Neural cell (in vitro differentiated cells): Measurements from ENCODE around the gene GAS7. TPM values are rescaled to one million over a fixed set of nuclear protein-coding genes. Genes with fewer than 3 reads are reported as not detected.

Source experiments
- H2AFZ ChIP-seq: fragments of 200-600, 300-800 bp; sonication (generic), shearing (Covaris generic); 2 replicates; pipeline ENCODE4 v1.6.0; 2014; ENCODE audit warnings: low read depth, mild to moderate bottlenecking, antibody characterized with exemption, low read length, moderate library complexity
- H3F3A ChIP-seq: fragments of 200-600 bp; shearing (Covaris generic); 2 replicates; pipeline ENCODE4 v1.6.1; 2016; ENCODE audit warnings: mild to moderate bottlenecking, moderate library complexity, mixed read lengths, antibody characterized with exemption, low read length; ENCODE audit not compliant: insufficient read depth, poor library complexity, severe bottlenecking
- H3K27ac ChIP-seq: fragments of 200-600, 300-800 bp; sonication (generic), shearing (Covaris generic); 2 replicates; pipeline ENCODE4 v1.5.1; 2014; ENCODE audit warnings: mild to moderate bottlenecking, low read length, moderate library complexity
- H3K27me3 ChIP-seq: fragments of 300-800, 200-600 bp; sonication (generic), shearing (Covaris generic); 2 replicates; pipeline ENCODE4 v1.6.0; 2014; ENCODE audit warnings: mild to moderate bottlenecking, low read depth, low read length, moderate library complexity; ENCODE audit not compliant: insufficient read depth
- H3K36me3 ChIP-seq: fragments of 300-800, 200-600 bp; sonication (generic), shearing (Covaris generic); 2 replicates; pipeline ENCODE4 v1.5.1; 2014; ENCODE audit warnings: mild to moderate bottlenecking, antibody characterized with exemption, low read length, moderate library complexity; ENCODE audit not compliant: insufficient read depth
- H3K4me2 ChIP-seq: fragments of 300-800, 200-600 bp; sonication (generic), shearing (Covaris generic); 2 replicates; pipeline ENCODE4 v1.6.0; 2014; ENCODE audit warnings: mild to moderate bottlenecking, low read length
- H3K4me3 ChIP-seq: fragments of 300-800, 200-600 bp; sonication (generic), shearing (Covaris generic); 2 replicates; pipeline ENCODE4 v1.5.1; 2014; ENCODE audit warnings: mild to moderate bottlenecking, low read length, moderate library complexity
- H3K79me2 ChIP-seq: fragments of 200-600 bp; shearing (Covaris generic); replicated peaks from 2 replicates; pipeline ENCODE4 v1.6.0; 2014; ENCODE audit warnings: mild to moderate bottlenecking, low read length, moderate library complexity; ENCODE audit not compliant: insufficient read depth
- H3K9ac ChIP-seq: fragments of 300-800, 200-600 bp; sonication (generic), shearing (Covaris generic); 2 replicates; pipeline ENCODE4 v1.6.1; 2016; ENCODE audit warnings: mild to moderate bottlenecking, low read length, mixed read lengths
- H3K9me2 ChIP-seq: fragments of 200-600 bp; shearing (Covaris generic); 2 replicates; pipeline ENCODE4 v1.6.1; 2016; ENCODE audit warnings: mild to moderate bottlenecking, low read length, mixed read lengths; ENCODE audit not compliant: insufficient read depth
- H3K9me3 ChIP-seq: fragments of 200-600, 300-800 bp; sonication (generic), shearing (Covaris generic); 2 replicates; pipeline ENCODE4 v1.6.1; 2016; ENCODE audit warnings: mild to moderate bottlenecking, mixed run types, low read length, moderate library complexity, mixed read lengths
- H4K20me1 ChIP-seq: fragments of 200-600 bp; shearing (Covaris generic); 2 replicates; pipeline ENCODE4 v1.6.1; 2016; ENCODE audit warnings: mild to moderate bottlenecking, mixed run types; ENCODE audit not compliant: insufficient read depth
- CTCF ChIP-seq: fragments of 450-650 bp; IDR thresholded peaks from 2 replicates; pipeline ENCODE4 v1.5.1; 2014; ENCODE audit warnings: antibody characterized with exemption, mild to moderate bottlenecking, moderate library complexity; ENCODE audit not compliant: poor library complexity, severe bottlenecking
- EP300 ChIP-seq: fragments of 450-650 bp; conservative IDR thresholded peaks from 2 replicates; pipeline ENCODE4 v1.6.1; 2014; ENCODE audit warnings: antibody characterized with exemption, mild to moderate bottlenecking, moderate library complexity; ENCODE audit not compliant: poor library complexity, severe bottlenecking
- EZH2 ChIP-seq: fragments of 200-600, 300-800 bp; shearing (Covaris generic), sonication (generic); IDR thresholded peaks from 2 replicates; pipeline ENCODE4 v1.6.1; 2014; ENCODE audit warnings: antibody characterized with exemption, low read length, borderline replicate concordance, mild to moderate bottlenecking; ENCODE audit not compliant: insufficient read depth, poor library complexity, severe bottlenecking
- MXI1 ChIP-seq: fragments of 450-650 bp; conservative IDR thresholded peaks from 2 replicates; pipeline ENCODE4 v1.6.1; 2014; ENCODE audit warnings: antibody characterized with exemption, mild to moderate bottlenecking; ENCODE audit not compliant: poor library complexity, severe bottlenecking
- POLR2AphosphoS5 ChIP-seq: IDR thresholded peaks from 2 replicates; pipeline ENCODE4 v1.6.1; 2012
- RAD21 ChIP-seq: fragments of 450-650 bp; conservative IDR thresholded peaks from 2 replicates; pipeline ENCODE4 v1.6.1; 2014; ENCODE audit warnings: antibody characterized with exemption, mild to moderate bottlenecking, moderate library complexity
- REST ChIP-seq: IDR thresholded peaks from 2 replicates; pipeline ENCODE4 v1.6.1; 2012; ENCODE audit warnings: borderline replicate concordance
- SMC3 ChIP-seq: fragments of 450-650 bp; conservative IDR thresholded peaks from 2 replicates; pipeline ENCODE4 v1.6.1; 2014; ENCODE audit warnings: antibody characterized with exemption, mild to moderate bottlenecking, moderate library complexity; ENCODE audit not compliant: poor library complexity
- TAF1 ChIP-seq: IDR thresholded peaks from 2 replicates; pipeline ENCODE4 v1.6.1; 2012; ENCODE audit warnings: low read depth
- polyA plus RNA-seq: library from polyadenylated mRNA; depleted of rRNA; stranded (reverse); fragments of >200 nt; gene quantifications from 2 replicates; pipeline ENCODE4 v1.2.3, GENCODE V29; 2014

The GAS7 gene
- polyA plus RNA-seq, 1 donor from 2014 or later: 23.6 TPM

GRCh38 chr17:10238661-10239060, 40.3 kb upstream of the GAS7 start:
- Histone ChIP-seq H3K27me3 (no peaks in the 10 kb centered on the region), H3F3A (no peaks in the 10 kb centered on the region), H3K9ac (no peak overlapping the region), H3K36me3 (no peaks in the 10 kb centered on the region), H3K79me2 (no peaks in the 10 kb centered on the region), H3K9me2 (no peaks in the 10 kb centered on the region), H4K20me1 (no peaks in the 10 kb centered on the region), H3K27ac (no peak overlapping the region), H3K9me3 (no peaks in the 10 kb centered on the region), H3K4me2 (no peak overlapping the region), H2AFZ (no peak overlapping the region), H3K4me3 (no peak overlapping the region)
- TF ChIP-seq POLR2AphosphoS5: no peak
- TF ChIP-seq EZH2: no peak
- no peak for TF ChIP-seq TAF1
- TF ChIP-seq RAD21: no peak
- no peak for TF ChIP-seq MXI1
- no peak for TF ChIP-seq REST
- TF ChIP-seq CTCF: no peak
- no peak for TF ChIP-seq SMC3
- no peak for TF ChIP-seq EP300

- Histone ChIP-seq H3K4me3 (no peak overlapping the region), H3K9ac (no peak overlapping the region), H2AFZ (no peak overlapping the region), H3F3A (no peaks in the 10 kb centered on the region), H3K9me3 (no peaks in the 10 kb centered on the region), H3K36me3 (no peaks in the 10 kb centered on the region), H3K27me3 (no peaks in the 10 kb centered on the region), H3K9me2 (no peaks in the 10 kb centered on the region), H3K4me2 (no peak overlapping the region), H4K20me1 (no peaks in the 10 kb centered on the region), H3K79me2 (no peaks in the 10 kb centered on the region), H3K27ac (no peak overlapping the region)
- no peak for TF ChIP-seq EZH2
- no peak for TF ChIP-seq CTCF
- TF ChIP-seq MXI1: no peak
- no peak for TF ChIP-seq SMC3
- TF ChIP-seq TAF1: no peak
- TF ChIP-seq EP300: no peak
- TF ChIP-seq RAD21: no peak
- no peak for TF ChIP-seq POLR2AphosphoS5
- no peak for TF ChIP-seq REST
Measured at GRCh38 chr17:10234033-10234432, 35.6 kb upstream of the GAS7 start.
